HG03571 (cell line): ENCODE data around the gene ANXA1.
"Not testable (repeated sequence)": the region's sequence is repeated elsewhere in the genome, so short reads cannot be mapped to it uniquely, and the experiment has no call there.

ENCODE experiments used
- ATAC-seq: cut with Tn5 transposase; IDR thresholded peaks from one replicate; pipeline ENCODE4 v1.9.1; 2021; ENCODE audit not compliant: unreplicated experiment

Gene ANXA1

DNA sequence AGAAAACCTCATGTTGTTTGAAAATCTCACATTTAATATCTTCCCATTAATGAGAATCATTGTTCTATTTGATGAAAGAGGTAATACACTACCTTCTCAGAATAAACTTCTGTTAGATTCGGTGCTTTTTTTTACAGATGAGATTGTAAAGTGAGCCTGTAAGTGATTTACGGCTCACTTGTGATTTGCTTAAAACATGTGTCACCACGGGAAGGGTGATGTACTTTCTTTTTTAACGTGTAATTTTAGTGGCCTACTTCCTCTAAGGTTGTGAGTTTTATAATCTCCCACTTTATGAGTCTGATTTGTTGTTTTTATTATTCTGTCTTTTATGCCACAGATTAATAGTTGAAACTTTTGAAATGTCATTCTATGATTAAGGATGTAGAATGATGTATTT lies 15.9 kb downstream of the ANXA1 start:
- ATAC-seq = no peak

DNA sequence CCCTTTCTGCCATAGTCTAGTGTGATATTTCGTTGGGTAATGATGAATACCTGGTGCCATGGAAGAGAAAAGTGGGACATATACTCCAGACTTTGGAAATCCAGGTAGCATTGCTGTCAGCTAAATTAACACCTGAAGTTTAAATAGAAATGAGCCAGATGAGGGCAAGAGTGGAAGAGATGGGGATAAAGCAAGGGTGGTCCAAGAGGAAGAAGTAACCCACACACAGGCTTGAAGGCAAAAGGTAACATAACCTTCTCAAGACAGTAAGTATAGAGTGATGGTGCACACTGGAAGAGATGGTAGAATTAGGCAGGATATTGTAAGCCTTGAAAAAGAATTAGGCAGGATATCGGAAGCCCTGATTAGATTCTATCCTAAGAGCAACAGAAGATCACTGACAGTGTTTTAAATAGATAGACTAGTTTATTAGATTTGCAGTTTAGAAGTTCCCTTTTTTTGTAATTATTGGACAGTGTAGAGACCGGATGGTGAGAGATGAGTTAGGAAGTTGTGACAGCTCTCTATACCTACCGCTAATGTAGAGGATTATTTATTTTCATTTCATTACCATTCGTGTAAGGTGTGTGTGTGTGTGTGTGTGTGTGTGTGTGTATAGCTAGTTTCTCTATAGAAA lies 16.8 kb downstream of the ANXA1 start:
- no peak for ATAC-seq

- no peak for ATAC-seq
These were observed 18.7 kb downstream of the ANXA1 start for GRCh38 chr9:73170185-73170957.

- no peak for ATAC-seq
These were observed 21.2 kb downstream of the ANXA1 start for GRCh38 chr9:73172901-73173215.

GRCh38 chr9:73173557-73174329 lies 22.1 kb downstream of the ANXA1 start:
- no peak for ATAC-seq

GRCh38 chr9:73174330-73174980 lies 22.8 kb downstream of the ANXA1 start:
- no peak for ATAC-seq

- no peak for ATAC-seq
These were observed 24.8 kb downstream of the ANXA1 start for GRCh38 chr9:73176450-73176875.

- no peak for ATAC-seq
These were observed 26.4 kb downstream of the ANXA1 start for GRCh38 chr9:73178044-73178443.

DNA sequence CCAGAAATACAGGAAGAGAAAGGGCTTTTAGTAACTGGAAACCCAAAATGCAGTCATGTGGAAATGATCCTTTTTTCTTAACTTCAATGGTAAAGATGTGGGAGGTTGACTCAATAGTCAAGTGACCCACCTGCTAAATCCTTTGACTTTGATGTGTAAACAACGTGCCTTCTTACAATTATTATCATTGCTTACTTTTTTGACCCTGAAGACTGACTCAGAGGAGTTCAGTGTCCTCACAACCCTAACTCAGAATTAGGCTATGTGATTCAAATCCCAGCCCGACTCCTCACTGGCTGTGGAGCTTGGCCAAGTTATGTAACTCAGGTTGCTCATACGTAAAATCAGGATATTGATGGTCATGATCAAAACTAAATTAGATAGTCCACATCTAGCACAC lies 27.9 kb downstream of the ANXA1 start:
- no peak for ATAC-seq

- ATAC-seq = no peak
These were observed 28.7 kb downstream of the ANXA1 start for GRCh38 chr9:73180403-73180802.

DNA sequence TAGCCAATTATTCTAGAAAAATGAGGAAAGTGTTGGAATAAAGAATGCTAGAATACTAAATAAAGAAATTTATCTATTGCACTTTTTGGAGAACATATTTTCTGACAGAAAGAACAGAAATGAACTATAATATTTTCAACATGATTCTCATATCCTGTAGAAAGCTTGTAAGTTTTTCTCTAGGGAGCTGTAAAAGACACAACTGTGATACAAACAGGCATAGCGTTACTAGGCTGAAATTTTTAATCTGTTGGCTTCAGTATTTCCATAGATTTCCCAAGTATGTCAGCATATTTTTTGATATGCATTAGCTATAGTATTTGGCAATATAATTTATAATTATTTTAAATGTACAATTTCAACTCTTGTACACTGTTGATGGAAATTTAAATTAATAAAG lies 31.3 kb downstream of the ANXA1 start:
- ATAC-seq = no peak

DNA sequence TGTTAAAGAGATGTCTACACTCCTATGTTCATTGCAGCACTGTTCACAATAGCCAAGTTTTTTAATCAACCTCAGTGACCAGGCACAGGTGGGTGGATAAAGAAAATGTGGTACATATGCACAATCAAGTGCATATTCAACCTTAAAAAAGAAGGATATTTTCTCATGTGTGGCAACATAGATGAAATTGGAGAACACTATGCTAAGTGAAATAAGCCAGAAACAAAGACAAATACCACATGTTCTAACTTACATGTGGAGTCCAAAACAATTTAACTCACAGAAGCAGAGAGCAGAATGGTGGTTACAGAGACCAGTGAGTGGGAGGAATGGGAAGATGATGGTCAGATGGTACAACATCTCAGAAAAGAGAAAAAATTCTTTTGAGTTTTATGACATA lies 31.8 kb downstream of the ANXA1 start:
- ATAC-seq = no peak

DNA sequence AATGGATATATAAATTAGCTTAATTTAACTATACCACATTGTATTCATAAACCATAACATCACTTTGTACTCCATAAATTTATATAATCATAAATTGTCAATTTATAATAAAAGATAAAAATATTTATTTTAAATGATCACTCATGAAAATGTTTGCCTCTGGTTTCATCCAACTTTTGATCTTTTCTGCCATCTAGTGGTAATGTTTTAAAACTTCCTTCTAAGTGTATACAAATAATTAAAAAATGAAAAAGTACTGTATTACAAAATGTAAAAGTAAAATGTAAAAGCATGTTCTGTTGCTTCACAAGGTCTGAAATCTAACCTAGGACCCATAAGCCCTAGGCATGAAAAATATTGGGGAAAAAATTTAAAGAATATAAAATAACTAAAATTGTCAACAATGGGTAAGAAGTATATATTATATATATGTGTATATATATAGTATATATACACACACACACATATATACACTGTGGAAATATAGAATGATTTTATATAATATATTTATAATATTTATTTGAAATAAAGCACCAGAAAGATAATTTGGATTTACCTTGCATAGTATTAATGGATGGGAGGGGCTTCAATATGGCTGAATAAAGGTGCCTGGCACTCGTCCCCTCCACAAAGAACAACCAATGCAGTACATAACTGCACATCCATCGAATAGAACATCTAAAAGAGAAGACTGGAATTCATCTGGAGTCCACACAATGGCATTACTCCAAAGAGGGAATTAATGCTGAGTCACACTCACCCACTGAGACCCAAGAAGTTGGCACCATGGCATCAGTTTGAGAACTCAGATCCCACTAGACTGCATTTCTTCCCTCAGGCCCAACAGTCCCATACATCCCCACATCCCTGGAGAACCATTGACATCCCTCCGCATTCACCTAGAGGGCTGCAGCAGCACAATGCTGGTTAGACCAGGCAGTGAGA lies 32.5 kb downstream of the ANXA1 start:
- ATAC-seq = no peak

- ATAC-seq = not testable (repeated sequence)
These were observed 39.4 kb downstream of the ANXA1 start for GRCh38 chr9:73191109-73191508.

DNA sequence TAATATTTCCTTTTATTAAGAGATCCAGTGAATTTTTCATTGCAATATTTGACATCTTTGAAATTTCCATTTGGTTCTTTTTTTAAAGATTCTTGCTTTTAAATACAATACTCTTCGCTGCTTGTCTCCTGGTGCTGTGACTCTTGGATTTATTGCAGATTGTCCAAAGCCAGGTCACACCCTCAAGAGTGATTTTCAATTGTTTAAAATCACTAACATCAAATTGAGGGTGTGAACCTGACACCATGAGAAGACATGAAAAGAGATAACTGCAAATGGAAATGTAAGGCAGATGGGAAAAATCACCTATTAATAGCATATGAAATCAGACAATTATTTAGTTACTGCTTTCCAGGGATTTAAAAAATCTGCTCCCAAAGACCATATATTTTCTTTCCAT lies 42.6 kb downstream of the ANXA1 start:
- ATAC-seq = no peak

- no peak for ATAC-seq
These were observed 47.8 kb downstream of the ANXA1 start for GRCh38 chr9:73199448-73199847.

DNA sequence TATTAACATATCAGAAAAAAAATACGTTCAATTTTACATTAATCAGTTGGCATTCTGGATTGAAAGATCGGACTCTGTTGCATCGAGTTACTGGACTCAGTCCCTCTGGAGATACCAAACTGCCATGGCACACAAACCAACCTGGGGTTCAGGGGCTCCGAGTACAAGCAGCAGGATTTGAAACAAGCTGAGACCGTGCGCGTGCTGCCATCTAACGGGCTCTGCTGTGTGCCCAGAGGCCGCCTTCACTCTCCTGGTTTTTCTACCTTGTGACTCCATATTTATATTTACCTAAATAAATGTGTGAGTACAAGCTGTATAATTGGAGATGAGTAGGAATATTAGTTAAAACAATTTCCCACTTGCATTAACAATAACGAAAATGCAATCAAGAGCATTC lies 48.2 kb downstream of the ANXA1 start:
- no peak for ATAC-seq

GRCh38 chr9:73200694-73201452 lies 49.2 kb downstream of the ANXA1 start:
- no peak for ATAC-seq

DNA sequence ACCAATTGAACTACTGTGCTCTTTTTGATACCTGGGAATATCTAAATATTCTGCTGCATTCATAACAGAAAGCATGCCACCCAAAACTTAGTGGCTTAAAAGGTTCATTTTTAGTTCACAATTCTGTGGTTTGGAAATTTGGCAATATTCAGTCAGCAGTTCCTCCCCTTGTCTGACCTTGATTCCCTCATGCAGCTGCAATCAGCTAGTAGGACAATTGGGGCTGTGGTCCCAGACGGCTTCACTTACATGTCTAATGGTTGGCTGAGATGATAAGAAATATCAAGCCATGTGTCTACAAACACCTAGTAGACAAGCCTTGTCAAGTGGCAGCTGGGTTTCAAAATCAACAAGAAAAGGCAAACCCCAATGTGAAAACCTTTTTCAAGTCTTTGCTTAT lies 51.3 kb downstream of the ANXA1 start:
- ATAC-seq = no peak

GRCh38 chr9:73204936-73205335 lies 53.3 kb downstream of the ANXA1 start:
- no peak for ATAC-seq
